Keratinocyte (primary cell): ENCODE measurements around the gene CAPZA2.

Experiments used
- CTCF ChIP-seq, 3 experiments: IDR thresholded peaks in 1 of 3; conservative IDR thresholded peaks in 1 of 3; optimal IDR thresholded peaks in 1 of 3; 2 replicates in 2 of 3; 3 replicates in 1 of 3; pipeline versions ENCODE3 to v1.5.1; 2011; ENCODE audit warnings: low read length in 3 of 3, mild to moderate bottlenecking in 3 of 3, moderate library complexity in 2 of 3, control low read depth in 1 of 3, inconsistent platforms in 1 of 3; ENCODE audit not compliant: insufficient read depth in 2 of 3; ENCODE audit errors: extremely low read depth in 1 of 3
- EZH2 ChIP-seq: IDR thresholded peaks from one replicate; pipeline ENCODE4 v1.6.1; 2012; ENCODE audit warnings: inconsistent platforms, mild to moderate bottlenecking, low read length, moderate library complexity

- TF ChIP-seq CTCF (optimal IDR thresholded peaks at IDR 0.05 in 1 of 3, IDR thresholded peaks at IDR 0.05 in 1 of 3, conservative IDR thresholded peaks at IDR 0.05 in 1 of 3; ENCODE audit: extremely low read depth in 1 of 3, insufficient read depth in 2 of 3, low read length in 3 of 3) (no peak), EZH2 (no peak)
Measured at GRCh38 chr7:116861717-116862116, 670 bp upstream of the CAPZA2 start.
